Kidney epithelial cell (primary cell): Measurements from ENCODE around the gene DLL1. TPM values are rescaled to one million over a fixed set of nuclear protein-coding genes. Genes with fewer than 3 reads are reported as not detected.
A peak's percentile ranks its signal among the peaks of the same experiment; 100 is the strongest.

ENCODE experiments used
- DNase-seq: peaks from one replicate; pipeline ENCODE4 v3.0.0-alpha.2; 2010; ENCODE audit warnings: low read depth
- H3K27me3 ChIP-seq: 2 replicates; pipeline ENCODE4 v1.6.0; 2011; ENCODE audit warnings: low read length; ENCODE audit not compliant: control insufficient read depth, insufficient read depth
- H3K36me3 ChIP-seq: 2 replicates; pipeline ENCODE4 v1.5.1; 2011; ENCODE audit warnings: low read length; ENCODE audit not compliant: control insufficient read depth, insufficient read depth
- H3K4me3 ChIP-seq: 2 replicates; pipeline ENCODE4 v1.5.1; 2011; ENCODE audit warnings: low read depth, mild to moderate bottlenecking, control low read depth, low read length
- CTCF ChIP-seq: IDR thresholded peaks from 2 replicates; pipeline ENCODE4 v1.5.1; 2011; ENCODE audit warnings: mild to moderate bottlenecking, moderate library complexity, low read length, control low read depth, inconsistent platforms; ENCODE audit not compliant: insufficient read depth, poor library complexity, severe bottlenecking
- total RNA-seq: library from RNA; depleted of rRNA; stranded (reverse); fragments of >200 nt; gene quantifications from 2 replicates; pipeline ENCODE4 v1.2.3, GENCODE V29; 2015

DLL1 gene
- total RNA-seq, 1 donor from 2014 or later, result 3.8 TPM

GRCh38 chr6:170282512-170283158 lies 8.2 kb downstream of the DLL1 start:
- TF ChIP-seq CTCF, result no peak
- peaks cover 12% of the 10 kb centered on the region for H3K27me3 ChIP-seq
- H3K4me3 ChIP-seq, result no peak overlapping the region
- H3K36me3 ChIP-seq, result no peaks in the 10 kb centered on the region
- DNase-seq, result no peak

GRCh38 chr6:170281331-170282292 lies 9.3 kb downstream of the DLL1 start:
- DNase-seq, result no peak
- Histone ChIP-seq H3K27me3 (peaks cover 7% of the 10 kb centered on the region), H3K4me3 (no peak overlapping the region), H3K36me3 (no peaks in the 10 kb centered on the region)
- TF ChIP-seq CTCF, result no peak

DNA sequence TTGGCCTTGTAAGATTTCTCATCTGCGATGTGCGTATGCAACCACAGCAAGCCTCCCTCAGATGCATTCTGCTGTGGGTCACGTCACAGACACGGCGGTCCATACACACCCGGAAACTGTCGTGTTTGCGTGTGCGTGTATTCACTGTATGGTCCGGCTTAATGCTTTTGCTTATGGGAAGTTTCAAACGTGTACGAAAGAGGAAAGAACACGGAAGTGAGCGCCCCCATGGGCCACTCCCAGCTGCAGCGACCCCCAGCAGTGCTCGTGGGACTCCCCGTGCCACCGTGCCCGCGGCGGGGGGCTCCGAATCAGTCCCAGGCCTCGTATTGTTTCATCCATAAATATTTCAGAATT lies 10.2 kb downstream of the DLL1 start:
- Histone ChIP-seq H3K27me3 (peaks cover 5% of the 10 kb centered on the region), H3K4me3 (peak overlapping the region; percentile 23), H3K36me3 (no peaks in the 10 kb centered on the region)
- no peak for TF ChIP-seq CTCF
- DNase-seq, result no peak

DNA sequence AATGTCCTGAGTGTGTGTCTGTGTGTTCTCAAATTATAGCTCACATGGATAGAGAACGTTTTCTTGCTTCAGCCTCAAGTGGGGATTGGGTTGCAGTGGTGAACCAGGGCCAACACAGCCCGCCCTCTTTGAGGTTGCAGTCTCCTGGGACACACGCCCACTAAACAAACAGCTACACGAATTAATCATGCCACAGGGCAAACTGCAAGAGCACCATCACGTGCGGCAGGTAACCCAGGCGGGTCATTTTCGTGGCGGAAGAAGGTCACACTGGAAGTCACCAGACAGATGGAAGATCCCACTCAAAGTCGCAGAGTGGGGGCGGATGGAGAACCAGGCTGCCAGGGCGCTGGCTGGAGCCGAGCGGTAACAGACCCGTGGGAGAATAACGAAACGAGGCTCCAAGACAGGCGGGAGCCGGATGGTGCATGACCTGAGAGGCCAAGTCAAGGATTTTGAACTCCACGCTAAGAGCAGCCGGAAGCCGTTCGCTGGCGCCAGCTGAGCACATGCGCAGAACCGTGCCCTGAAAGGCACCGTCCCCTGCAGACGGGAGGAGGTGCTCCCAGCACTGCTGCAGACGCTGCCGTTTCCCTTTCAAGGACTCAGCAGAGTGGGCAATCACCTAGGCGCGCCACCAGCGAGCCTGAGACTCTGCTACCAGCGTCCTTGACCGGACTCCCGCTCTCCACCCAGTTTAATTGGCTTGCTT lies 10.7 kb downstream of the DLL1 start:
- TF ChIP-seq CTCF, result no peak
- no peak for DNase-seq
- Histone ChIP-seq H3K36me3 (no peaks in the 10 kb centered on the region), H3K27me3 (peaks cover 4% of the 10 kb centered on the region), H3K4me3 (peak overlapping the region; percentile 23)

DNA sequence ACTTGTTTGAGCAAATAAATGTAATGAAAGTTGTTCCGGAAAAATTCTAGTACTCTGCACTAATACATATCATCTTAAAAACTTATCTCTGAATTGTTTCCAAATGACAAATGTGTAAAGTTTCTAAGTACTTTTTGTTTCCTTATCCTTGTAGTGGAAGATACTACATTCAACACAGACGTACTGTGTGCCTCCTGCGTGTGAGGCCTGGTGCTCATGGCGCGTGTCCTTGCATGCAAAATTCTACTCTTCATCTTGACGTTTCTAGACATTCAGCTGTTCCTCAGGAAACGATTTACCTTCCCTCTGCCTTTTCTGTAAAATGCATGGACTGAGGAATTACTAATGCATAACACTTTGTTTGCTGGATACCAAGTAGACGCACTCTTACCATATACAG lies 11.5 kb downstream of the DLL1 start:
- no peak for DNase-seq
- no peak for TF ChIP-seq CTCF
- H3K27me3 ChIP-seq, result peaks cover 11% of the 10 kb centered on the region

More for the DNA sequence above, 11.5 kb downstream of the DLL1 start:
- Histone ChIP-seq H3K36me3 (no peaks in the 10 kb centered on the region), H3K4me3 (no peak overlapping the region)
